HG03108 (cell line): ENCODE measurements around the gene DNASE2B.

Experiments
- ATAC-seq: cut with Tn5 transposase; IDR thresholded peaks from one replicate; pipeline ENCODE4 v1.9.1; 2021; ENCODE audit warnings: moderate library complexity; ENCODE audit not compliant: unreplicated experiment

The DNASE2B gene

GRCh38 chr1:84410328-84411095, 12.2 kb downstream of the DNASE2B start:
- no peak for ATAC-seq

DNA sequence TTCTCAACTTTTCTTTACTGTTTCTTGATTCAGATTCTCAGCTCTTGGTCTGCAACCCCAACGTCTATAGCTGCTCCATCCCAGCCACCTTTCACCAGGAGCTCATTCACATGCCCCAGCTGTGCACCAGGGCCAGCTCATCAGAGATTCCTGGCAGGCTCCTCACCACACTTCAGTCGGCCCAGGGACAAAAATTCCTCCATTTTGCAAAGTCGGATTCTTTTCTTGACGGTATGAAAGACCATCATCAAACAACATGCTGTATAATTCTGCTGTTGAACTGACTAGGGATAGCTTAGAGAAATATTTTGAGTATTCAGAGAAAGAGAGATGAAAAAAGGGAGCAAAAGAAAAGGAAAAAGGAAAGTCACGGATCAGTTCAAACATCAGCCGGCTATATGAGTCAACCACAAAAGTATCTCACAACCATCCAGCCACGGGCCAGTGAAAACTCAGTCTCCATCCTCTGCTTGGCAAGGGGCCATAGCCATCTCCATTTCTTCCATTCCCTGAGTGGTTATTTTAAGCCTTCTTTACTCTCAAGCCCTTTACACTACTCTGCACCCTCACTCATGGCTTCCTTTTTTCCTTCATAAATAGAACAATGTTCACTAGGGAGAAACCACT, 14.1 kb downstream of the DNASE2B start:
- no peak for ATAC-seq

DNA sequence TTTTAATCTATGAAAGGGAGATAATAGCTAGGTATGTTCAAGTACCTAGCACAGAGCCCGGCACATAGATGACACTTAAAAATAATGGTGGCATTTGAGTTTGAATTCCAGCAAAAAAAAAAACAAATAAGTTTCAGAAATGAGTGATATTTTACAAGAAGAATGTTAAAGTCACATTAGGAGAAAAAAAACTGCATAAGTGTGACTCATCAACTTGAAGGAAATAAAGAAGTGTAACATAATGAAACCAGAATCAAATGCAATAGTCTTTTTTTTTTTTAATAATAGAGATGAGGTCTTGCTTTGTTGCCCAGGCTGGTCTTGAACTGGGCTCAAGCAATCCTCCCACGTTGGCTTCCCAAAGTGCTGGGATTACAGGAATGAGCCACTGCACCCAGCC, 17.1 kb downstream of the DNASE2B start:
- no peak for ATAC-seq

- no peak for ATAC-seq
Observed at GRCh38 chr1:84422909-84423308, 24.6 kb downstream of the DNASE2B start.

DNA sequence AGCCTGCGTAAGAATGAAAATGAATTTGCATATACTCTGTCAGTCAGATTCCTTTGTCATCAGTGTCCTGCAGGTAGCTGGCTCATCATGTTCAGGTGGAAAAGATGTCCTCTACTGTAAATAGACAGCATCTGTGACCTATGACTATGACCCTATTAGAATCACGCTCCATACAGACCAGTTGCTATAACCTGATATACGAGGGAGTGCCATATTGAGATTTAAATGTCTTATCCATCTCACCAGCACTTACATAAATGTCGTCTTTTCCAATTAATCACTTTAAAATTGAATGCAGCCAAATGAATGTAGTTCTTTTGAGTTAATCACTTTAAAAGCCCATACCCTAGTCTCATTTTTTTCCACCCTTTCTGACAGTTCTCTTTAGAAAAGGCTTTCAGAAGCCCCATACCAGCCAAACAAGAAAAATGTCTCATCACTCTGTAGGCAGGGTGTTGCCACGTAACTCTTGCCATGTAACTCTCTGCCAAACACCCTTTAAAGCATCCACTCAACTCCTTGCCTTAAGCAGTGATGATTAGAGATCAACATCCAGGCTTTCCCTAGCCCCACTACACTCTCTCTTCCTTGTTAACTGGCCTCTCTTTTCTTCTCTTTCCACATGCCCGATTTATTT, 26.3 kb downstream of the DNASE2B start:
- no peak for ATAC-seq

GRCh38 chr1:84425150-84425896, 27.0 kb downstream of the DNASE2B start:
- no peak for ATAC-seq

DNA sequence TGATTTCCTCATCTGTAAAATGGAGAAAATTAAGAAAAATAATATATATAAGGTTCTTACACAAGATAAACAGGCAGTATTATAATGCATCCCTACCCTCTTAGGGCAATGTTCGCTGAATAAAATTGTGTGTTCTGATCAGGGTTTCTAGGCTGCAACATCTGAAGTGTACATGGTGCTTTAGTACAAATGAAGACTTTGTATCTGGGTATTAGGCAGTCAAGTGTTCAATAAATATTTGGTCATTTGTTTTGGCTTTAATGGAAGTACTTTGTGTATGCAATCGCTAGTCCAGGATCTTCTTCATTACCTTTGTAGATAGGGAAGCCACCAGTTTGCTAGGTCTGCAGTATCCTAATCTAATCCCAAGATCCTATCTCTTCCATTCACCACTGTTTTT, 28.1 kb downstream of the DNASE2B start:
- no peak for ATAC-seq

GRCh38 chr1:84427250-84428188, 29.2 kb downstream of the DNASE2B start:
- ATAC-seq: no peak

DNA sequence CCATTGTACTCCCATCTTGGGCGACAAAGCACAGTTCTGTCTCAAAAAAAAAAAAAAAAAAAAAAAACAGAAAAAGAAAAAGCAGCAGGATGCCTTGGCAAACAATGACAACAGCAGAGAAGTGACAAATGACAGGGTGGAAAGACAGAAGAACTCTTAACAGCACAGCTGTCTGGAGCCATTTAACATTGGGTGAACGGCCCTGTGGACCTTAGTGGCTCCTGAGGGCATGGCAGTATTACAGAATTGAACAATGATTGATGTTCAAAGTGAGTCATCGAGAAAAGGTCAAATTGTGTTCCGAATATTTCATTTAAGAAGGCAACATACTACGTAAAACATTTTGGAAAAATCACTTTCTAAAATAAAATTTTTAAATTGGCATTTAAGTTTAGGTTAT, 30.0 kb downstream of the DNASE2B start:
- ATAC-seq: no peak

DNA sequence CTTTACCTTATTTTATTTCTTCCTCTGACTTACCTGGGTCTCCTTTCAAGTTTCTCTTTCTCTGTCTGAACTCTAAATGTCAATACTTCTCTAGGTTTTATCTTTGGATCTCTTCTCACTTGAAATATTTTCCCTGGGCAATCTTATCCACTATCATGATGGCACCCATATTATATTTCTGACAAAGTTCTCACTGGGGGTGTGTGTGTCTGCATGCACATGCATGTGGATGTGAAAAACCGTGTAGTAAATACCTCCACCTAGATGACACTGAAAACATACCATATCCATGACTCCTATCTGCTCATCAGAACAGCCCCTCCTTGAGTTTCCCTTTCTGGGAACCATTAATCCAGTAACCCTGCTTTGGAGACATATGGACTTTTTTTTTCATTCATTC, 30.9 kb downstream of the DNASE2B start:
- no peak for ATAC-seq

DNA sequence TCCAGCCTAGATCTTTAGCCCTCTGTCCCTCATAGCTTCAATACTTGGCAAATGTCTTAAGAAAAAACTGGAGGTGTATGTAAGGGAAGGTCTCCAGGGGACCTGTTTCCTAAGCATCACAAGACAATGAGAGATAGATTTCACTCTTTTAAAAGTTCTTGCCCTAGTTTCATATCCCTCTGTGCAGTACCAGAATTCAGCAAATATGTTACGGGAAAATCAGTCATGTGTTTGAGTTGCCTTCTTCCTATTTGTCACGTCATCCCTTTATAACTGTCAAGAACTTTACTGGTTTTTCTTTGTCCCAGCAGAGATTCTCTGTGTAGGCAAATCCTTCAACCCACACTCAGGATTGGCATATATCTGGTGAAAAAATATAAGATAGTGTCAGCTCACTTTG, 32.3 kb downstream of the DNASE2B start:
- no peak for ATAC-seq

- ATAC-seq: peak; percentile 57
Observed at GRCh38 chr1:84433258-84434080, 35.2 kb downstream of the DNASE2B start.

GRCh38 chr1:84434081-84434769, 35.9 kb downstream of the DNASE2B start:
- ATAC-seq: peak; percentile 13

GRCh38 chr1:84434801-84435549, 36.7 kb downstream of the DNASE2B start:
- ATAC-seq: no peak

- ATAC-seq: no peak
Observed at GRCh38 chr1:84436876-84437655, 38.8 kb downstream of the DNASE2B start.

GRCh38 chr1:84442256-84442655, 44.0 kb downstream of the DNASE2B start:
- ATAC-seq: peak; percentile 98
